Activated T-cell treated with anti-CD3 and anti-CD28 coated beads, Interleukin-2, amount 50 U/mL, for 1 hour (primary cell): ENCODE data around the gene ANKRD11.
"Not testable (repeated sequence)": the region's sequence is repeated elsewhere in the genome, so short reads cannot be mapped to it uniquely, and the experiment has no call there.

ENCODE experiments used
- DNase-seq: peaks from one replicate; pipeline ENCODE4 v3.0.0-alpha.2; 2020

The ANKRD11 gene

DNA sequence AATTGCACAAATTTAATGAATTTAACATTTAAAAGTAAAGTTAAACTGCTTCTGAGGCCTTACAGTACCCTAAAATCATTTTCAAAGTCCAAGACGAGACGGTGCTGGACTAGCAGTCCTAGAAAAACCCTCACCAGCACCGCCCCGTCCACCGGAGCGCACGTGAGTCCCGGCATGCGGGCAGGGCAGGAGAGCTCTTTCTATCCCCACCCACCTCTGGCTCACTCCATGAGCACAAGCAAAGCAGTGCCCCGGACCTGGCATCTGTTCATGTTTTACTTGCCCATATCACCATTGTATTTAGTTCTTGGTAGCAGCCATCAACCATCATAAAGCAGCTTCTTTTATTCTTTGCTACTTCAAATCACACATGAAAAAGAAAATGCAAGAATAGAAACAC lies 41.7 kb downstream of the ANKRD11 start:
- no peak for DNase-seq

DNA sequence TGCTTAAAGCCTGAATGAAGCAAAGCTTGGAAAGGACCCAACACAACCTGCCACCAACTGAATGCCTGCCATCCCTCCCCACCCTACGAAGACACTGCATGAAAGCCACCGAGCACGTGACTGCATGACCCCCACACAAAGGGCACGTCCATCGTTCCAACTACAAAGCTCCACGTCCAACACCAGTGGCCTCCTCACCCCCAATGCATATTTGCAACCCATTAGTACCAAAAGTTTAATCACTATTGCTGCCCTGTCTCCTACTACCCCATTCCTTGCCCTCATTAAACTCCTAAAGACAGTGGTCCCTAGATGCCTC lies 43.4 kb downstream of the ANKRD11 start:
- DNase-seq = no peak

DNA sequence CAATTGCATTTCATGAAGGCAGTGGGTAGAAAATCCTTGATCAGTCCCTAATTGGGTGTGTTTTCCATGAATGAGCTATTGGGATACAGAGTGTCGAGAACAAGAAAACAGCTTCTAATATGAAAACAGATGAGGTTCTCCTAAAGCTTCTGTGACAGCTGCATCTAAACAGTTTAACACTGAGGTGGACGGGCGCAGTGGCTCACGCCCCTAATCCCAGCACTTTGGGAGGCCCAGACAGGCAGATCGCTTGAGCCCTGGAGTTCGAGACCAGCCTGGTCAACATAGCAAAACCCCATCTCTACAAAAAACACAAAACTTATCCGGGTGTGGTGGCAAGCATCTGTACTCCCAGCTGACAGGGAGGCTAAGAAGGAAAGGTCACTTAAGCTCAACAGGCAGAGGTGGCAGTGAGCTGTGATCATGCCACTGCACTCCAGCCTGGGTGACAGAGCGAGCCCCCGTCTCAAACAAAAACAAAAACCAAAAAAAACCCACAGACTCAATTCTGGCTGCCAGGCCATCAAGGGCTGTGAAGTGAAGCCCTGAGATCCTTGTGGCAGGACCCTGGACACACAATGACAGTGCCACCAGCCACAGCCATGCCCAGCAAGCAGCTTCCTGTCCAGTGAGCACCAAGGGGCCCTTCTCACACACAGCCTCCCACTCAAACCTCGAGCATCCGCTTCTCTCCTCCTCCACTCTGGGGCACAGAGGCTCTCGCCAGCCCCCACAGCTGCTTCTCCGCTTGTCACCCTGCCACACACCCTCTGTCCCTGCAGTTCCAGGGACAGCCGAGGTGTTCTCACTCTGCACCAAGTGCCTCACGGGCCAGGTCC lies 44.0 kb downstream of the ANKRD11 start:
- no peak for DNase-seq

DNA sequence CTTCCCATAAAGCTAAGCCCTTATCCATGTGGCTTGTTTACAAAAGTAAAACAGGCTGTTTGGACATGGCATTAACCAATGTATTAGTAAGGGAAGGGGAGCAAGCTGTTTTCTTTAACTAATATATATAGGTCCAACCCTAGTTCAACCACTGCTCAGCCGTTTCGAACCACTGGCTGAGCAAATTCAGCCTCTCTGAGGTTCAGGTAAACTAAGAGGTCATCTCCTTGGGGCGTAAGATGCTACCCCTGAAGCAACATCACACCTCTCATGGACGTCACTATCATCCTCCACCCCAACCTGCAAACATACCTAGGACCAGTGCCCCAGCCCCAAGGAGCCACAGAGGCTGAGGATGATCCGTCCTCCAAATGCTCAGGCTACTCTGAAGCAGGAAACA lies 45.2 kb downstream of the ANKRD11 start:
- no peak for DNase-seq

DNA sequence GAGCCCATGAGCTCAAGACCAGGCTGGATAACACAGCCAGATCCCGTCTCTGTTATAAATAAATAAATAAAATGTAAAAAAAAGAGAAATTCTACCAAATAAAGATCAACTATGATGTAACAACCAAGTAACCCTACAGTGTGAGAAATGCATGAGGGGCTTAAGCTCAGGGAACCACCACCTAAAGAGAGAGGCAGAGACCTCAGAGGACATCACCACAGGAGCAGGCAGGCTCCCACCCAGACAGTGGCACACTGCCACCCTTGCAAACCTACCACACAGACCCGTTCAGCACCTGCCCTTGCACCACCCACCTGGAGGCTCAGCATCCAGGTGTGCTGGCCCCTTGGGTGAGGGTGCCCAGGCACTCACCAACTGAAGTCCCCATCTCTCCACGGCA lies 45.6 kb downstream of the ANKRD11 start:
- DNase-seq = no peak

DNA sequence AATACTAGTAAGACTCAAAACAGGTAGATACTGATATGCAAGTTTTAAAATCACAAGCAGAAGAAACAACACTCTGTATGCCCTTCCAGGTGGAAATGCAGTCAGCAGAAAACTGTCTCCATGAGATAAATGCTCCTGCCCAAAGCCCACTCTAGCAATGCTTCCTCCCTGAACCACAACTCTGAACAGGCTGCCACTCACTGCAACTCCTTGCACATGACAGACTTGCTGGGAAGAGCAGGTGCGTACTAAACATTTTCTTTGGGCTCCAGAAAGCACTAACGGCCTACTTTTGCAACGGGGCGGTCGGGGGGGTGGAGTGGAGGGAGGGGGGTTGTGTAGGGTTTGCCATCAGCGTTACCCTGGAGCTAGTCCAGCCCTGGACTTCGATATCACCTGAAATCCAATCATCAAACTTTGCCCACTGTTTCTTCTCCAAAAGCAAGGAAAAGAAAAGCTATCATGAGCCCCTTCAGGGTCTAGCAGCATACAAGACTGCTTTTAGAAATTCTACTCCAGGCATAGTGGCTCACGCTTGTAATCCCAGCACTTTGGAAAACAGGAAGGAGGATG lies 46.1 kb downstream of the ANKRD11 start:
- DNase-seq = no peak

DNA sequence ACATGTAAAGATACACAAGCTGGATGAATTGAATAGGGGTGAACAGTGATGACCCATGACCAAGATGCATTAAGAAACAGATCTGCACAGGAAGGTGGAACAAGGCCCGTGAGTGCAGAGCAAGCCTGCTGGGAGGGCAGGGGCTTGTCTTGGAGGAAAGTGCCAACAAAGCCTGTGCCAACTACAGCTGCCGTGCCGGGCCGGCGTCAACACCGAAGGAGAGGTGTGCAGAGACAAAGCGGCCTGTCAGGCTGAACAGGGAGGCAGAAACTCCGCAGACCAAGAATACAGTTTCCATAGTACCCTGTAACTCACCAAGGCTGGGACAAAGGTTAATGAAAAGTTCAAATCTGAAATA lies 46.7 kb downstream of the ANKRD11 start:
- DNase-seq = no peak

DNA sequence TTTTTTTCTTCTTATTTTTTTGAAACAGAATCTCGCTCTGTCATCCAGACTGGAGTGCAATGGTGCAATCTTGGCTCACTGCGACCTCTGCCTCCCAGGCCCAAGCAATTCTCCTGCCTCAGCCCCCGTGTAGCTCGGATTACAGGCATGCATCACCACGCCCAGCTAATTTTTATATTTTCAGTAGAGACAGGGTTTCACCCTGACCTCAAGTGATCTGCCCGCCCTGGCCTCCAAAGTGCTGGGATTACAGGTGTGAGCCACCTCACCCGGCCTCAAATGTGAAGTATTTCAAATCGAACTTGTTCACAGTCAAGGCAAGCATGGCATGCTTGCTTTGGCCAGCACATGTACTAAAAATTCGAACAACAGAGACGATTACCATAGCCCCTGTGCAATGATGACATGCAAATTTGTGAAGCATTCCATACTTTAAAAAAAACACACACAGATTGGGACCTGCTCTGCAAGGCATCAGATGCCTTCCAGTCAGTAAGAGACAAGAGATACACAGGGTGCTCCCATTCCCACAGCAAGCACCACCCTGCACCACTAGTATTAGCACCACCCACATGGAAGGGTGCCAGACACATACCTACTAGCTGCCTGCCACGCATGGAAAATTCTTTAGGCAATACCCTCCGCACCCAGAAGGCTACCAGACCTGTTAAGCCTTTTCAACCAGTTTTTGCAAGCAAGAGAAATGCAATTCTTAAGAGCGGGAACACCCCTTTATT lies 47.2 kb downstream of the ANKRD11 start:
- DNase-seq = no peak

DNA sequence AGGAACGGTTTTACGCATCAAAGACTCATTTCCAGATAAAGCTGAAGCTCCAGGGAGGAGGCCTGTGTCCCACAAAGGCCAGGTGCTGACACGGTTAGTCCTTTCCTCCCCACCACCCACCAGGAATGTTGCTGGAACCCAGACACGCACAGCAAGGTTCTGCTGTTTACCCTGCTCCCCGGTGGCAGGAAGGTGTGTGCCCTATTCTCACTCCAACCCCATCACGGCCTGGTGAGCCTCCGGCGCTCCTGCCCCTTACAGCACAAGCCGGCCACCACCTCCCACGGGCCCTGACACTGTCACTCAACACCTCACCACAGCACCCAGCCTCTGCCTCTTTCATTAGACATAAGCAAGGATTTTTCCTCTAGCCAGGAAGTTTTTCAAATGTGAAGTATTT lies 47.8 kb downstream of the ANKRD11 start:
- DNase-seq = no peak

DNA sequence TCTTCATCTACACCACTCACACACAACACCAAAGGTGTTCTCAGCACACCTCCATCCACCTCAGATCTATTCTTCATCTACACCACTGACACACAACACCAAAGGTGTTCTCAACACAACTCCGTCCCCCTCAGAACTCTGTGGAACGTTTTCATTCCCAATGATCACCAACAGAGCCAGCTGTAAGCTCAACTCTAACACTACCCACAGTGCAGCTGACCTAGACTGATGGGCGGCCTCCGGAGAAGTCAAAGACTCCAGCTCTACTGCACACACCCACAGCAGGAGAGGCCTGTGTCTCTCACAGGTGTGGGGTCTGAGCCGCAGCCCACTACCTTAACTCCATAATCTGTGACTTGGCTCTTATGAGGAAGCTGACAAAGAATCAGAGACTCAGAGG lies 50.7 kb downstream of the ANKRD11 start:
- no peak for DNase-seq

DNA sequence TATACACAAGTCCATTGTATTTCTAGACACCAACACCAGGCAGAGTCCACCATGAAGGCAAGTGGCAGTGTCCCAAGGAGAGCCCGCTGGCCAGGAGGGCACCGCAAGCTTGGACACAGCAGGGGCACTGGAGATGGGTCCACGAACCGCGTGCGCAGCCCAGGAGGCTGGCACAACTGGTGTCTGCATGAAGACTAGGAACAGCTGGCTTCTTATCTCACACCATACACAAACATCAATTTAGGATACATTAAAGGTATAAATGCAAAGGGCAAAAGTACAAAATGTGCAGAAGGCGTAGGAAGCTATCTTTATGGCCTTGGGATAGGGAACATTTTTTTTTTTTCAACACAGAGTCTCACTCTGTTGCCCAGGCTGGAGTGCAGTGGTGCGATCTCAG lies 52.4 kb downstream of the ANKRD11 start:
- DNase-seq = no peak

DNA sequence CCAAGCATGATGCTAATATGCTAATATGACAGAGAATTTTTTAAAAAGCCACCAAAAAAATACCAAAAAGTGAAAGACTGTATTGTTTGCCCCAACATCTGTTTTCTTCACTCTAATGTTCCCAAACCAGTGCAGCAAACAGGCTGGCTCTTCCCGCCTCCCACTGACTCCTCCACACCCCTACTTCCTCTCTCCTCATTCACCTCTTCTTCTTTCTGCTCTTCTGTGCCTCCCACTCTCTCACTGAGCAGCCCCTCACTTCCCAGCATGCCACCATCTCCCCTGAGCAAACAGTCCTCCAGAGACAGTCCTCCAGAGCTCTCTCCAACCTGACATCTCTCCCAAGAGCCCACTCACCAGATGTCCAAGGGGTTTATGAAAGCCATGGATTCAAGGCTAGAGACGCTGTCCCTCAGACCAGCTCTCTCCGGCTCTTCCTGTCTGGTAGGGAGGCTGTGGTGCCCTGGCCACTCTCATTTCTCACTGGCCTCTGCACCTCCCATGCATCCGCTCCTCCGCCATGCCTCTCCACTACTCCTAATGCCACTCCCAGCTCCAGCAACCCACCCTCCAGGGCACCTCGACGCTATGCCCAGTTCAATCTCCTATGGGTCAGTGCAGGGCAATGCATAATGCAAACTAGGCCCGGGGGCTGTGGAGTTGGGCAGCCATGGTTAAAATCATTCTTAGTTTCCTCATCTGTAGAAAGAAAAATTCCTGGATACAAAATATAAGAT lies 52.9 kb downstream of the ANKRD11 start:
- DNase-seq = no peak

DNA sequence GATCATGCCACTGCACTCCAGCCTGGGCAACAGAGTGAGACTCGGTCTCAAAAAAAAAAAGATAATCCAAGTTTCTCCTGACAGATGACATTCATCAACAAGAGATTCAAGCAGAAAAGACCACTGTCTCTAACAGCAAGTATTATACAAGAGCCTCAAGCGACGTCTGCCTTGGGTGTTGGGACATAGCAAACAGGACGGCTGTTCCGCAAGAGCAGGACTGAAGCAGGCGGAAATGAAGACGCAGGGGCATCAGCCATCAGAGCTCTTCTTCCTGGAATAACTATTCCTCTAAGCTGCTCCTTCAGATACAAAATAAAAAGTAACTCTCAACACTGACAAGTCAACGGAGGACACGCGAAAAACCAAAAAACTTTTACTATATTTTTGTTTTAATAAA lies 54.0 kb downstream of the ANKRD11 start:
- no peak for DNase-seq

DNA sequence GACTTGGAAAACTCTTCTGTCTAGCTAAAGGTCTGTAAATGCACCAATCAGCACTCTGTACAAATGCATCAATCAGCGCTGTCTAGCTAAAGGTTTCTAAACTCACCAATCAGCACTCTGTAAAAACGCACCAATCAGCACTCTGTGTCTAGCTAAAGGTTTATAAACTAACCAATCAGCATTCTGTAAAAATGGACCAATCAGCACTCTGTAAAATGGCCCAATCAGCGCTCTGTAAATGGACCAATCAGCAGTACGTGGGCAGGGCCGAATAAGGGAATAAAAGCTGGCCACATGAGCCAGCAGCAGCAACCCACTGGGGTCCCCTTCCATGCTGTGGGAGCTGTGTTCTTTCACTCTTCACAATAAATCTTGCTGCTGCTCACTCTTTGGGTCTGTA lies 55.3 kb downstream of the ANKRD11 start:
- not testable (repeated sequence) for DNase-seq

DNA sequence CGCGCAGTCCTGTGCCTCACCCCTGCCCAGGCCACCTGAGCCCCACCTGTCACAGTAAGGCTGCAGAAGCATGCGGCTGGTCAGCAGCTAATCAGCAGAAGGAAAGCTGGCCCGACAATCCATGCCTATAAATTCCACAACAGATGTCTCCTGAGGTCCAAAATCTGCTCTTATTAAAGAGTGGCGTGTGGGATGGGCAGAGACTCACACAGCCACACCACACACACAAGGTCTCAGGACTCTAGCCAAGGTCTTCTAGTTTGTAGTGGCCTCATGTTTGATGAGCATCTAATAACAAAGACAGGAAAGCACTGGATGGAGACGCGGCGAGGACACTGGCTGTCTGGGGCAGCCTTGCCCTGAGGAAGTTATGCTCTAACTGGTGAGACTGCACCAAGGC lies 55.9 kb downstream of the ANKRD11 start:
- DNase-seq = no peak

DNA sequence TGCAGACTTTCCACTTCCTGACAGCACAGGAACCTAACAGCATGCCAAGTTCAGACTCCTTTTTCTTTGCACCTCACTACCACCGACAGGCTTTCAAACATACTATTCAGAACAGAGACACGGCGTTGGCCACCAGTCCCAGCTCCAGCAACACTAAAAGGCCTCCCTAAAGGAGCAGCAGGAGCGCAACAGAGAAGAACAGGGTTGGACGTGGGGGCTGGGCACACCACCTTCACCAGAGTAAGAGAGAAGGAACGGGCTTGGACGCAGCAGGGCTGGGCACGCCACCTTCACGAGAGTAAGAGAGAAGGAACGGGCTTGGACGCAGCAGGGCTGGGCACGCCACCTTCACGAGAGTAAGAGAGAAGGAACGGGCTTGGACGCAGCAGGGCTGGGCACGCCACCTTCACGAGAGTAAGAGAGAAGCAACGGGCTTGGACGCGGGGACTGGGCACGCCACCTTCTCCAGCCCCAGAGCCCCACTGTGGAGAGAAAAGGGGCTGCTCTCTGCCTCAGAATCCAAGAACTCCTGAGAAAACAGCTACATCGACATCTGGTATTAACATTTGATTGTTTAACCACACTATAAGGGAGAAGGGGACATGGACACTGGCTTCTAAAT lies 56.9 kb downstream of the ANKRD11 start:
- not testable (repeated sequence) for DNase-seq

DNA sequence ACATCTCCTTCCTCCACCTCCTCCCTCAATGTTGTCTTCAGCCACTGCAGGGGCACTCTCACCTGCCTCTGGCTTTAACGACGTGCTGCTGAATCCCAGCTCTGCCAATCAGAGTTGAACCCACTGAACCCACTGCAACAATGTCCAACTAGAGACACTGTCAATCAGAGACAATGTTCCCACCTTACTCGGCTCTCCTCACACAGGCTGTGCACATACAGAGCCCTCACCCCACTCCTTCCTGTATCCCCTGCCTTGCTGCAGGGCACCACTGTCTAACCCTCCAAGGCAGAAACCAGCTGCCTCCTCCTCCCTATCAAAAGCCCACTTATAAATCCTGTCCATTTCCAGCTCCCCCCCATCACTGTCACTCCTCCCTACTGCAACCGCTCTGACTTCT lies 58.7 kb downstream of the ANKRD11 start:
- DNase-seq = no peak

DNA sequence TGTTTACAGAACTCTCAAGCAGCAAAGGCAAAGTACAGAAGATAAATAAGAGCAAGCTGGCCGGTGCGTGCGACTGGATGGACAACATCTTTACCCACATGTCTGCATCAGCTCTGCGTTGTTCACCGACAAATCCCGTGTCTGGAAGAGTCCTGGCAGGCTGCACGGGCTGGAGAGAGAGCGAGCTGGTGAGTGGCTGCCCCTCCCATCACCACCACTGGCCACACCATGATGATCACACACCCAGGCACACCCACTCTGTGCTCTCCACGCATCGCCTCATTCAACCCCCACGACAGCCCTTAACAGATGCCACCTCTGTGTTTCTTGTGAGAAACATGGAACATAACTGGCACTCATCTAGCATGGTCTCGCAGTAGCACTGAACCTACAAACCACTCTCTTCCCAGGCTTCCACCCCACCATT lies 59.2 kb downstream of the ANKRD11 start:
- DNase-seq = no peak

DNA sequence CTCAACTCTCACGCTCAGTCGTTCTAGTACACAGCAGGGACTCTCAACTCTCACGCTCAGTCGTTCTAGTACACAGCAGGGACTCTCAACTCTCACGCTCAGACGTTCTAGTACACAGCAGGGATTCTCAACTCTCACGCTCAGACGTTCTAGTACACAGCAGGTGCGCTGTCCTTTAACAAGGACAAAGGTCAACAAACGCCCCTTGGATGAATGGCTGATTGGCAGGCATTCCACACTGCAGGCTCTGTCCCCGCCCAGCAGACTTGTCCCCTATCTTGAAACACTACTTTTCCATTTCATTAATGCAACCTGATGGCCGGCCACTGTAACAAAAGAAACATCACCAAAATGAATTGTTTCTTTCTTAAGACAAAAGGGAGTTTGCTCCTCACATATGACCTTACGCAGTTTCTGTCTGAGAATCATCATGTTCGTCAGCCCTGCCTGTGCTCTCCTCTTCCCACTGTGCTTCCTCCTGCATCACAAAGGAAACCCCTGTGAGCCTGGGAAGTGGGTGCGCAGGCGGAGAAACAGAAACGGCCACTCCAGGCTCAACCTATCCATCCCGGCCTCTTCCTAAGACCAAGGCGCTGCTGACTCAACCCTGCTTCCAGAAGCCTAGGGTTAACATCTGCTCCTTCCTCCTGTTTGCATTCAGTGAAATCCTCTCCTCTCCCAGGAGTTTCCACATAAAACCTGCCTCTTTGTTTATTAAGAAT lies 59.8 kb downstream of the ANKRD11 start:
- DNase-seq = no peak

DNA sequence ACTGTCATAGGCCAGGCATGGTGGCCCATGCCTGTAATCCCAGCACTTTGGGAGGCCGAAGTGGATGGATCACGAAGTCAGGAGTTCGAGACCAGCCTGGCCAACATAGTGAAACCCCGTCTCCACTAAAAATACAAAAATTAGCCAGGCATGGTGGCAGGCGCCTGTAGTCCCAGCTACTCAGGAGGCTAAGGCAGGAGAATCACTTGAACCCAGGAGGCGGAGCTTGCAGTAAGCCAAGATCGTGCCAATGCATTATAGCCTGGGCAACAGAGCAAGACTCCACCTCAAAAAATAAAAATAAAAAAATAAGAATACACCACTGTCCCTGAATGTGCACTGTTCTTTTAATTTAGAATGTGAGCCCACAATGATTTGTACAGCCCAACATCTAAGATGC lies 61.8 kb downstream of the ANKRD11 start:
- DNase-seq = not testable (repeated sequence)

DNA sequence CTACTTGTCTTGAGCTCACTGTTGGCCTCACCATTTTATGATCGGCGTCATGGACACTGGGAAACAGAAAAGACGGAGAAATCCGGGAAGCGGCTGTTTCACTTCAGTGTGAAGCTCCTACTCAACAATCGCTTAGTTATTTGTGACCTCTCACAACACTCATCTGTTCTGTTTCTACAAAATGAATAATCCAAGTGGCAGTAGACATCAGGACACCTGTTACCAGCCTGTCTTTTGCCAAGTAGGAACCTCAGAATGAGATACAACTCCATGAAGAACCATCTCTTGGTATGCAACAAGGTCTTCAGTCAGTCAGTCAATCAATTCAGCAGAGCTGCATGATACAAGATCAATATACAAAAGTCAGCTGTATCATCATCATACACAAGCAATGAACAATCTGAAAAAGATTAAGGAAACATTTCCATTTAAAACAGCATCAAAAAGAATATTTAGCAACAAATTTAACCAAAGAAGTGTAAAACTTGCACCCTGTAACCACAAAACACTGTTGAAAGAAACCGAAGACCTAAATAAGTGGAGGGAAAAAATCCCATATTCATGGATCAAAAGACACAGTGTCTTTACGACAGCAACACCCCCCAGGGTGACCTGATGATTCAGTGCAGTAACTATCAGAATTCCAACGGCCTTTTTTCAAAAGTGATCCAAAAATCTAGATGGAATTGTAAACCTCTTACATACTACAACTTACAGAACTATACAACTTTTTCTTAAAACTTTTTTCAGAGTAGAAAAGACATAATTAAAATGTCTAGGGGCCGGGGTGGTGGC lies 63.4 kb downstream of the ANKRD11 start:
- no peak for DNase-seq

DNA sequence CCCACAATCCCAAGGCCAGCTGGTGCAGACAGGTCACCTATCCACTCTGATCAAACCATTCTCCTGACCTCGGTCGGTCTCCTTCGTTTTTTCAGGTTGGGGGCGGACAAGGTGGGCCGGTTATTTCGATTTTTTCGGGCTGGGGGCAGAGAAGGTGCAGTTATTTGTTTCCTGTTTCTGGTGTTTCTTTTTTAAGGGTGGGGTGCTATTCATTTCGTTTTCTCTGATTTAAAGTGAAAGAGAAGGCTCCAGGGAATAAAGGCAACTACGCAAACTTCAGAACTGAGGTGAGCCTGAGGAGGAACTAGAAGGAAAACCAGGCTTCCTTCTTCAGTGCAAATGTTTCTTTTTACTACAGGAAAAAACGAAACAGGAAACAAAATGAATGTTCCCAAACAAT lies 64.8 kb downstream of the ANKRD11 start:
- no peak for DNase-seq
